Adipose tissue (tissue), 3 donors: ENCODE results near the gene TMEM50B. TPM values are rescaled to one million over a fixed set of nuclear protein-coding genes. Genes with fewer than 3 reads are reported as not detected.
A peak's percentile ranks its signal among the peaks of the same experiment; 100 is the strongest.
"Not testable (repeated sequence)": the region's sequence is repeated elsewhere in the genome, so short reads cannot be mapped to it uniquely, and the experiment has no call there.

Experiments used
- H3K27ac ChIP-seq: one replicate; pipeline ENCODE4 v1.5.1; 2013; ENCODE audit warnings: low read depth, low read length
- WGBS, 3 donors: extraction: QIAGEN DNeasy Blood & Tissue Kit; methylation state at CpG; one replicate each; pipeline ENCODE4 v1.1.7; 2013; 5-methylcytosine and 5-hydroxymethylcytosine counted together
- polyA plus RNA-seq, 3 donors: library from polyadenylated mRNA; stranded (reverse); fragments of 200-250 nt; gene quantifications; one replicate each; pipeline ENCODE4 v1.2.3, GENCODE V29; 2013
- donor health status: healthy with polysubstance abuse.
- donor health status: Bipolar disorder and iron deficiency.
- donor health status: healthy.

TMEM50B gene
- 10 to 100 TPM; 21.1 to 34.8 (median 29.0) TPM for polyA plus RNA-seq

GRCh38 chr21:33479679-33480480 lies at the start of gene TMEM50B:
TSS of gene TMEM50B (minus strand) at chr21:33479974. CDS start at chr21:33468885, 11,089 bp downstream.
- peak within 1 kb of the TSS; percentile 38 for H3K27ac ChIP-seq
- WGBS, 3 donors: 0 to 1% (median 0%) methylated on average over 79 to 91 of the region's 93 CpGs

DNA sequence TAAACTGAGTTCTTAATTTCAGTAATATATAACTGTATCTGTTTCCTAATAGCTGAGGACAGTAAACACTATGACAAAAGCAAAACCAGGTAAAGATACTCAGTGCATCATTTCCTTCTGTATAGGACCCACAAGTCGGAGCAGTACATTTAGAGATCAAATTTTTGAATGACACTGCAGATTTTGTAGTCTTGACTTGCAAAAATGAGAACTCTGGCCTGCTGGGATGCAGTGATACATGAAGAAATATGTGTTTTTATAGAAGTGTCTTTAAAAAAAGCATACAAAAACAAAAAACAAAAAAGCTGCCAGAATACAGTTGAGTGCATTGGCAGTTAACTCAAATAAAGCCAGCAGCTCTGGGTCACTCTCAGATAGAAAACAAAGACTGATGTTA lies 43.2 kb upstream of the TMEM50B start:
- no peak overlapping the region for H3K27ac ChIP-seq
- 47 to 84% (median 57%) methylated on average over 1 of the region's 1 CpG for WGBS, 3 donors

GRCh38 chr21:33522297-33522952 lies 42.7 kb upstream of the TMEM50B start:
- 84 to 87% (median 86%) methylated on average over 5 of the region's 5 CpGs for WGBS, 3 donors
- H3K27ac ChIP-seq: no peak overlapping the region

DNA sequence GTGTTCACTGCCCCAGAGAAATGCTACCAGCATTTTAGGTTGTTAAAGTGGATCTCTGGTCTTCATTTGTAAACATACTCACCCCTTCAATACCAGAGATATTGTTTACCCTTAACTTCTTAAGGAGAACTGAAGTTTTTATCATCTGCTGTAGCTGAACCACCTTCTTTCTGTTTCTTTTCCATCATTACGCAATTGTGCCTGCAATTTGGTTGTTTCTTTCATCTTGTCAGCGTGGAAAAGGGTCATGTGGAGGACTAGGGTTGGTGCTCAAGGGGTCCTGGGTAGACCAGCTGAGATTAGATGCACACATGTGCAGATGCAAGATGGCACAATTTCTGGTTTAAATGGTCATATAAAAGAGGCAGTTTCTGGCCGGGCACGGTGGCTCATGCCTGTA lies 39.1 kb upstream of the TMEM50B start:
- WGBS, 3 donors: 92 to 97% (median 94%) methylated on average over 4 of the region's 4 CpGs
- H3K27ac ChIP-seq: no peak overlapping the region

DNA sequence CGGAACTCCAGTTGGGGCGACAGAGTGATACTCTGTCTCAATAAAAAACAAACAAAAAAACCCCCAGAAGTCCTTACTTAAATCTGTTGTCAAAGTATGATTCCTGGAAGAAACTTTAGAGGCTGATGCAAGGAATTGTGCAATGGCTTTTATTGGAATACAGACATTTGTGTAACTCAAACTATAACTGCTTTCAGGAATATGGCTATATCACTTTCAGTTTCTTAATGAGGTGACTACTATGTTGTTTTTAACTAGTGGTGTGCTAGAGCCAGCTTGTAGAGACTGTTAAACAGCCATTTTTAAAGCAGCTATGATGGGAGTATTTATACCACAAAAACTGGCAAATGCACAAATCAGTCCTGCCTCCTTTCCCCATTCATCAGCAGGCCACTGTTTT lies 34.5 kb upstream of the TMEM50B start:
- H3K27ac ChIP-seq: no peak overlapping the region
- WGBS, 3 donors: 81 to 93% (median 91%) methylated on average over 2 of the region's 2 CpGs

DNA sequence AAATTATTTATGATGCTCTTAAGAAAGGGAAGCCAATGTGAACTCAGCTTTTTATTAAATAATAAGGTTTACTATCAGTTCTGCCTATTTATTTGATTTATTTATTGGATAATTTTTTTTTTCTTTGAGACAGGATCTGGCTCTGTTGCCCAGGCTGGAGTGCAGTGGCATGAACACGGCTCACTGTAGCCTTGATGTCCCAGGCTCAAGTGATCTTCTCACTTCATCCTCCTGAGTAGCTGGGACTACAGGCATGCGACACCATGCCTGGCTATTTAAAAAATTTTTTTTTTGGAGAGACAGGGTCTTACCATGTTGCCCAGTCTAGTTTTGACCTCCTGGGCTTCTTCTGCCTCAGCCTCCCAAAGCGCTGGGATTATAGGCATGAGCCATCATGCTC lies 32.7 kb upstream of the TMEM50B start:
- H3K27ac ChIP-seq: no peak overlapping the region
- 97 to 99% (median 98%) methylated on average over 3 of the region's 3 CpGs for WGBS, 3 donors

GRCh38 chr21:33511639-33512038 lies 31.9 kb upstream of the TMEM50B start:
- H3K27ac ChIP-seq: no peak overlapping the region
- WGBS, 3 donors: 94 to 95% (median 95%) methylated on average over 4 of the region's 4 CpGs

GRCh38 chr21:33510826-33511225 lies 31.1 kb upstream of the TMEM50B start:
- no peak overlapping the region for H3K27ac ChIP-seq
- 94 to 95% (median 95%) methylated on average over 8 of the region's 8 CpGs for WGBS, 3 donors

- WGBS, 3 donors: 99 to 100% (median 100%) methylated on average over 1 of the region's 1 CpG
- H3K27ac ChIP-seq: not testable (repeated sequence)
These were observed 27.2 kb upstream of the TMEM50B start for GRCh38 chr21:33507003-33507402.

- H3K27ac ChIP-seq: no peak overlapping the region
- 94 to 97% (median 96%) methylated on average over 8 of the region's 8 CpGs for WGBS, 3 donors
These were observed 26.1 kb upstream of the TMEM50B start for GRCh38 chr21:33505833-33506232.

DNA sequence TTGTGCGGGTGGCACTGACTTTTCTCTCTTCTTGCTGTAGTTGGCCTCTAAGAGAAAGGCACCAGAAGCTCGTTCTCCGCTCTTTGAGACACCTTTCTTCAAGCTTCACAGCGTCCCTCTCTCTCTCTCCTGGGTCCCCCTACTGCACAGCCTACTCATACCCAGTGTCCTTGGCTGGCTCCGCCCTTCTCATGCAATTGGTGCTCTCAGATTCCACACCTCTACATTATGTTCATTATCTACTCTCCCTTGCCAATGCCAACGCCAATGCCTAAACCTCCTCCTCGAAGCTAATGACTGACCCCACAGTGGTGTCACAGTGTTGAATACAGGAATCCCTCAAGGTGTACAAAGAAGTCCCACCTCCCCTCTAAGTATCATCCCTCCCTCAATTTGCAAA lies 16.6 kb upstream of the TMEM50B start:
- no peak overlapping the region for H3K27ac ChIP-seq
- WGBS, 3 donors: 53 to 73% (median 64%) methylated on average over 7 of the region's 7 CpGs

DNA sequence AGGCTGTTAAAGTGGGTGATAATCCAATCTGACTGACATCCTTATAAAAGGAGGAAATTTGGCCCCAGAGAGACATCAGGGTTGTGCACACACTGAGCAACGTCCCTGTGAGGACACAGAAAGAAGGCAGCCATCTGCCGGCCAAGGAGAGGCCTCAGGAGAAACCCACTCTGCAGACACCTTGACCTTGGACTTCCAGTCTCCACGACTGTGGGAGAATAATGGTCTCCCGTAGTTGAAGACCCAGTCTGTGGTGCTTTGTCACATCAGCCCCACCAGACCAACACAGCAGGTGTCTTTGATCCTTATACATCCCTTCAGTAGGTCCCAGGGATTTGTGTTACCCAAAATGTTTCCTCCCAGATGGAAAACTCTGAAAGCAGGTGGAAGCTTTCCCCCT lies 16.0 kb upstream of the TMEM50B start:
- WGBS, 3 donors: 36 to 63% (median 44%) methylated on average over 4 of the region's 4 CpGs

DNA sequence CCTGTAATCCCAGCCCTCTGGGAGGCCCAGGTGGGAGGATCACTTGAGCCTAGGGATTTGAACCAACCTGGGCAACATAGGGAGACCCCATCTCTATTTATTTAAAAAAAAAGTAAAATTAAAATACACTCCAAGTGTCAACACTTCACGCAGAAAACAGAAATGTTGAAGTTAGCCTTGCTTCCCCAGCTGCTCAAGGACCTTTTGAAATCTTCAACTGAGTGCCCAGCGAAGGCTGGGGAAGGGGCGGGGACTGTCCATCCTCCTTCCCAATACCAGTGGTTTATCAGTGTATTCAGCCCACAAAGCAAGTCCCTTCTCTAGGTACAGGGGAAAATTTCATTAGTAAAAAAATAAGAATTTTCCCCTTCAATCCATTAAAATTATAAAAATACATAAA lies 14.0 kb upstream of the TMEM50B start:
- 53 to 77% (median 68%) methylated on average over 3 of the region's 3 CpGs for WGBS, 3 donors
- H3K27ac ChIP-seq: no peak overlapping the region

More for the DNA sequence above, 16.0 kb upstream of the TMEM50B start:
- no peak overlapping the region for H3K27ac ChIP-seq

DNA sequence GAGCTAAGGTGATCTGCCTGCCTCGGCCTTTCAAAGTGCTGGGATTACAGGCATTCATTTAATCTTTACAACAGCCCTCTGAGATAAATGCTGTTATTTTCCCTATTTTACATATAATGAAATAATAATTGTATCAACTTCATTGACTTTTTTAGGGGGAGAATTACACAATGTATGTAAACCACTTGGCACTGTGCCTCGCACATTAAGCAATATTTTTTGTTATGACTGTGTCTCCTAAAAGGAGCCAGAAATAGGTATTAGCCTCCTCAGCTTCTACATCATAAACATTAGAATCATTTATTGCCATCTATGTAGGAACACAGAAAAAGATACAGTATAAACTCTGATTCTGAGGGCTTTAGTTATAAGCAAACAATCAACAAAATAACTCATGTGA lies 12.8 kb upstream of the TMEM50B start:
- 41 to 56% (median 46%) methylated on average over 2 of the region's 2 CpGs for WGBS, 3 donors
- H3K27ac ChIP-seq: no peak overlapping the region

DNA sequence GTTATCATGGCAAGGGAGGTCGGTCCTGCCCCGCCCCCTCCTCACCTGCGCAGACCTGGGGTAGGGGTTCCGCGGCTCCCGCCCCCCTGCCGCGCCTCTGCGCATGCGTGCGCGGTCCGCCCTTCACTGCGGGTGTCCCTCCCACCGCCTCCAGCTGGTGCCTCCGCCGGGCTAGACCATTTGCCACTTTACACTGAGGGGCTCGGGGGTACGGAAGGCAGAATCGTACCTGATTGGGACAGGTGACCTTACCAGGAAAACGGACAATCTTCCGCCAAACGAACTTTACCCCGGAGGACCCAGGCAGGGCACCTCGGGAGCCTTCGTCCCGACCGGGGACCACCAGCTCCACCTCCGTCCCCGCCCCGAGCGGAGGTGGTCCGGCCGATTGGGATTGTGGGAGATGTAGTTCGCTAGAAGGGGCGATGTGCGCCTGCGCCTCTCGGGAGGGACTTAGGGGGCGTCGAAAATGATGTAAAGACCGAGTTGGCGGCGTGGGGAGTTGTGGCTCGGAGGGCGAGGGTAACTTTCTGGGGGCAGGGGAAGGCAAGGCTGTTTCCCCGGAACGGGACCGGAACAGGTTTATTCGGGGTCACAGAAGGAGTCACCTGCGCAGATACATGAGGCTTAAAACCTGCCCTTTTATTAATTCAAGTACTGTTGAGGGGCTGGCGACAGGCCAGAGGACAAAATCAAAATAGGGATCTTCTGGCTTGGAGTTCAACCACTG lies 11.8 kb upstream of the TMEM50B start, which contains the start of gene DNAJC28:
DNAJC28 (minus strand) TSS at position 344 of the 730 bp plus-strand sequence. CDS start 2,323 bp downstream, outside the sequence.
- 0% methylated on average over 51 to 52 of the region's 52 CpGs for WGBS, 3 donors
- no peak within 1 kb of the TSS for H3K27ac ChIP-seq

GRCh38 chr21:33490991-33491372 lies 11.2 kb upstream of the TMEM50B start:
- 7 to 13% (median 11%) methylated on average over 12 of the region's 12 CpGs for whole genome bisulfite sequencing, 3 donors

DNA sequence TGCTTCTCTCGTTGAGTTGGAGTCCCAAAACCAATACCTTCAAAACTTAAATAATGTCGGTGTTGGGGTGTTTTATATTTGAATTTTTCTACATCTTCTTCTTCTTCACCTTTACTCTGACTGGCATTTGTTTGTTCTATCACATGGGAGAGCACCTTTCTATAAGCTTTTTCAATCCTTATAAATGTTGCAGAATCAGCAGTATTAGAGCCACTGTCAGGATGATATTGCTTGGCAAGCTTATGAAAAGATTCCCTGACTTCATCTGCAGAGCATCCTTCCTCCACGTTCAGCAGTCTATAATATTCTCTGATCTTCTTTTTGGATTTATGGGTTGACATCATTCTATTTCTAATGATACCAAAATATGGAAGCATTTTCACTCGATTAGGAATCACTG lies 9.2 kb upstream of the TMEM50B start:
- 89 to 93% (median 91%) methylated on average over 4 of the region's 4 CpGs for WGBS, 3 donors
- H3K27ac ChIP-seq: no peak overlapping the region

More at GRCh38 chr21:33490991-33491372, 11.2 kb upstream of the TMEM50B start:
- no peak overlapping the region for H3K27ac ChIP-seq

DNA sequence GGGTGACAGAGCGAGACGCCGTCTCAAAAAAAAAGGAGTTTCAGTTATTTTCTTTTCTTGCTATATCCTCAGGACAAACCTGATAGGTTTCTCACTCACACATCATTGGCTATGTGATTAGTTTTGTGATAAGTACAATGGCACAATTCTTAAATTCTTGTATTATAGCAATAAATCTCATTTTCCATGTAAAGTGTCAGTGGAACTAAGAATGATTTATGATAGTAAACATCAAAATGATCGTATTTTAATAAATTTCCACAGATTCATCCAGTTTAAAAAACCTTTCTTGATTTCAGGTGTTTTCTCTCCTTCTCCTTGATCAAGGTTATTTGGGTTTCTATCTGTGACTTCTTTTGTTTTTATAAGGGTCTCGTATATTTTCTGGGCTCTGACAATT lies 8.2 kb upstream of the TMEM50B start:
- no peak overlapping the region for H3K27ac ChIP-seq
- WGBS, 3 donors: 88 to 97% (median 93%) methylated on average over 5 of the region's 5 CpGs
